H9 (cell line): ENCODE data around the gene PTPRN2. TPM values are rescaled to one million over a fixed set of nuclear protein-coding genes. Genes with fewer than 3 reads are reported as not detected.

Experiments
- DNase-seq: peaks from one replicate; pipeline ENCODE4 v3.0.0-alpha.2; 2017
- H2AFZ ChIP-seq: one replicate; pipeline ENCODE4 v1.6.1; 2013; ENCODE audit warnings: mild to moderate bottlenecking, low read length, control low read depth, moderate library complexity
- H2AK5ac ChIP-seq: 2 replicates; pipeline ENCODE4 v1.6.1; 2013; ENCODE audit warnings: low read length, control low read depth, mixed read lengths; ENCODE audit not compliant: insufficient read length
- H2BK120ac ChIP-seq: one replicate; pipeline ENCODE4 v1.6.1; 2013; ENCODE audit warnings: low read depth, mild to moderate bottlenecking, low read length, control low read depth, inconsistent platforms; ENCODE audit not compliant: poor library complexity, severe bottlenecking
- H2BK12ac ChIP-seq: 2 replicates; pipeline ENCODE4 v1.6.1; 2013; ENCODE audit warnings: low read length, control low read depth, mixed read lengths, low read depth; ENCODE audit not compliant: insufficient read length
- H2BK15ac ChIP-seq: 2 replicates; pipeline ENCODE4 v1.6.1; 2013; ENCODE audit warnings: low read depth, low read length, control low read depth
- H2BK20ac ChIP-seq: one replicate; pipeline ENCODE4 v1.6.1; 2013; ENCODE audit warnings: low read depth, mild to moderate bottlenecking, low read length, control low read depth, inconsistent platforms; ENCODE audit not compliant: poor library complexity, severe bottlenecking
- H2BK5ac ChIP-seq: 2 replicates; pipeline ENCODE4 v1.6.1; 2013; ENCODE audit warnings: low read length, control low read depth, mixed read lengths; ENCODE audit not compliant: insufficient read length
- H3K14ac ChIP-seq: 2 replicates; pipeline ENCODE4 v1.6.1; 2013; ENCODE audit warnings: low read length, control low read depth; ENCODE audit not compliant: insufficient read depth
- H3K18ac ChIP-seq: 2 replicates; pipeline ENCODE4 v1.6.1; 2013; ENCODE audit warnings: low read depth, mild to moderate bottlenecking, mixed read lengths, low read length, control low read depth; ENCODE audit not compliant: insufficient read length
- H3K23ac ChIP-seq: 2 replicates; pipeline ENCODE4 v1.6.1; 2013; ENCODE audit warnings: low read length, control low read depth, mixed read lengths, low read depth; ENCODE audit not compliant: insufficient read length
- H3K23me2 ChIP-seq: 2 replicates; pipeline ENCODE4 v1.6.1; 2013; ENCODE audit warnings: low read depth, mild to moderate bottlenecking, mixed read lengths, low read length, control low read depth; ENCODE audit not compliant: insufficient read length, poor library complexity, severe bottlenecking
- H3K27ac ChIP-seq: 2 replicates; pipeline ENCODE4 v1.5.1; 2013; ENCODE audit warnings: low read length, control low read depth, mixed read lengths, low read depth; ENCODE audit not compliant: insufficient read length
- H3K27me3 ChIP-seq: 2 replicates; pipeline ENCODE4 v1.6.1; 2013; ENCODE audit warnings: low read length, control low read depth, inconsistent platforms; ENCODE audit not compliant: insufficient read depth
- H3K4ac ChIP-seq: 2 replicates; pipeline ENCODE4 v1.6.1; 2013; ENCODE audit warnings: low read depth, mild to moderate bottlenecking, control low read depth, inconsistent platforms, low read length, moderate library complexity
- H3K4me1 ChIP-seq: 2 replicates; pipeline ENCODE4 v1.6.1; 2013; ENCODE audit warnings: low read length, control low read depth, inconsistent platforms; ENCODE audit not compliant: insufficient read depth
- H3K4me2 ChIP-seq: 2 replicates; pipeline ENCODE4 v1.6.1; 2013; ENCODE audit warnings: low read length, control low read depth, mixed read lengths; ENCODE audit not compliant: insufficient read length, insufficient read depth
- H3K56ac ChIP-seq: 2 replicates; pipeline ENCODE4 v1.6.1; 2013; ENCODE audit warnings: low read depth, mild to moderate bottlenecking, mixed read lengths, low read length, control low read depth; ENCODE audit not compliant: insufficient read length
- H3K79me1 ChIP-seq: 2 replicates; pipeline ENCODE4 v1.6.1; 2013; ENCODE audit warnings: low read depth, mild to moderate bottlenecking, moderate library complexity, low read length, control low read depth, inconsistent platforms; ENCODE audit not compliant: insufficient read depth, poor library complexity, severe bottlenecking
- H3K79me2 ChIP-seq: 2 replicates; pipeline ENCODE4 v1.6.1; 2013; ENCODE audit warnings: low read length, control low read depth, inconsistent platforms; ENCODE audit not compliant: insufficient read depth
- H3K9ac ChIP-seq: 2 replicates; pipeline ENCODE4 v1.6.1; 2013; ENCODE audit warnings: low read length, control low read depth, mixed read lengths; ENCODE audit not compliant: insufficient read length; ENCODE audit errors: extremely low read depth
- H3K9me3 ChIP-seq: one replicate; pipeline ENCODE4 v1.6.1; 2013; ENCODE audit warnings: low read depth, low read length, inconsistent platforms; ENCODE audit not compliant: control insufficient read depth
- H3T11ph ChIP-seq: one replicate; pipeline ENCODE4 v1.6.1; 2013; ENCODE audit warnings: mild to moderate bottlenecking, low read length, control low read depth, inconsistent platforms
- H4K20me1 ChIP-seq: one replicate; pipeline ENCODE4 v1.6.1; 2013; ENCODE audit not compliant: control insufficient read depth, insufficient read length, insufficient read depth
- H4K5ac ChIP-seq: 2 replicates; pipeline ENCODE4 v1.6.1; 2013; ENCODE audit warnings: low read depth, mild to moderate bottlenecking, mixed read lengths, low read length, control low read depth; ENCODE audit not compliant: insufficient read length
- H4K8ac ChIP-seq: replicated peaks from 2 replicates; pipeline ENCODE4 v1.6.1; 2013; ENCODE audit warnings: low read length, control low read depth, mixed read lengths, low read depth; ENCODE audit not compliant: insufficient read length
- H4K91ac ChIP-seq: 2 replicates; pipeline ENCODE4 v1.6.1; 2013; ENCODE audit warnings: low read depth, mild to moderate bottlenecking, moderate library complexity, mixed read lengths, low read length, control low read depth; ENCODE audit not compliant: insufficient read length
- H3K27ac Mint-ChIP-seq, 3 experiments: 2 replicates in 2 of 3; 3 replicates in 1 of 3; pipeline ENCODE4 v1.8.0; 2020 to 2021; ENCODE audit warnings: mixed read lengths in 3 of 3, mild to moderate bottlenecking in 1 of 3, moderate library complexity in 1 of 3
- H3K27me3 Mint-ChIP-seq: 2 replicates; pipeline ENCODE4 v1.8.0; 2021; ENCODE audit warnings: low read depth, mild to moderate bottlenecking, moderate library complexity, mixed read lengths
- H3K36me3 Mint-ChIP-seq, 3 experiments: 2 replicates in 2 of 3; 3 replicates in 1 of 3; pipeline ENCODE4 v1.8.0; 2020 to 2021; ENCODE audit warnings: low read depth in 3 of 3, mixed read lengths in 3 of 3; ENCODE audit not compliant: insufficient read depth in 1 of 3
- H3K4me1 Mint-ChIP-seq, 2 experiments: 2 replicates each; pipeline ENCODE4 v1.8.0; 2020; ENCODE audit warnings: mixed read lengths in 2 of 2
- H3K4me3 Mint-ChIP-seq, 2 experiments: 2 replicates in 1 of 2; 3 replicates in 1 of 2; pipeline ENCODE4 v1.8.0; 2020 to 2021; ENCODE audit warnings: mild to moderate bottlenecking in 2 of 2, mixed read lengths in 2 of 2, moderate library complexity in 1 of 2
- H3K9me3 Mint-ChIP-seq, 2 experiments: 2 replicates in 1 of 2; 3 replicates in 1 of 2; pipeline ENCODE4 v1.8.0; 2020; ENCODE audit warnings: mild to moderate bottlenecking in 2 of 2, mixed read lengths in 2 of 2, moderate library complexity in 1 of 2
- WGBS: extraction: QIAGEN DNeasy Blood & Tissue Kit; methylation state at CpG from one replicate; pipeline ENCODE4 v1.1.7; 2013; ENCODE audit warnings: missing lambda C conversion rate, low lambda C conversion rate, mixed read lengths; ENCODE audit not compliant: insufficient read length; ENCODE audit errors: extremely low coverage; 5-methylcytosine and 5-hydroxymethylcytosine counted together
- total RNA-seq: library from RNA; stranded (reverse); gene quantifications from 2 replicates; pipeline ENCODE4 v1.2.1, GENCODE V29; 2021
- TF ChIP-seq, protein P1 (sequence below): fragments of 200-600 bp; sonication (generic); conservative IDR thresholded peaks from 3 replicates; pipeline ENCODE4 v1.8.0; 2021; ENCODE audit warnings: antibody characterized with exemption, mild to moderate bottlenecking

PTPRN2 gene
- total RNA-seq, 1 experiment from 2014 or later = 5.2 TPM

DNA sequence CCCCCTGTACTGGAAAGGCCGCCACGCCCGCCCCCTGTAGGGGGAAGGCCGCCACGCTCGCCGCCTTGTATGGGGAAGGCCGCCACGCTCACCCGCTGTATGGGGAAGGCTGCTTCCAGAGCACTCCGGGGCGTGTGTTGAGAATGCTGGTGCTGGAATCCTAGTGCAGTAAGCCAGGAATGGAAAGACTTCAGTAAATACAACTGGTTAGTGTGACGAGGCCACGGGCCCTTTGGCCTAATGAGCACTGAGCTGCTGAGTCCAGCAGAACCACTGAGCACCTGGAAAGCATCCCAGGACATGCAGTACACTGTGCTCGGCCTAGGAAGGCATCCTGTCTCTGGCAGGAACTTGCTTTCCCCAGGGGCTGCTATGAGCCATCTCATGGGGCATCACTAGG is 398.9 kb downstream of the PTPRN2 start:
- no CpG with 5 or more reads among the region's 15 CpGs for WGBS
- Mint-ChIP-seq H3K36me3 (no peaks in the 10 kb centered on the region; a peak in 1 of 7 replicates), H3K4me1 (peaks cover 3 to 4% of the 10 kb centered on the region in 2 experiments; a peak in 2 of 4 replicates), H3K27ac (no peak overlapping the region; a peak in 1 of 7 replicates), H3K4me3 (no peak overlapping the region), H3K27me3 (no peaks in the 10 kb centered on the region), H3K9me3 (no peaks in the 10 kb centered on the region; a peak in 2 of 5 replicates)
- Histone ChIP-seq H3K23ac (no peak overlapping the region), H3T11ph (no peak overlapping the region), H3K79me1 (no peaks in the 10 kb centered on the region), H3K9ac (no peak overlapping the region), H3K27me3 (no peaks in the 10 kb centered on the region), H4K20me1 (no peaks in the 10 kb centered on the region), H4K91ac (no peak overlapping the region), H4K8ac (no peak overlapping the region), H2BK20ac (no peak overlapping the region), H3K9me3 (no peaks in the 10 kb centered on the region), H3K4me2 (no peak overlapping the region), H2BK15ac (no peak overlapping the region), H2AK5ac (no peak overlapping the region), H3K27ac (no peak overlapping the region), H2BK120ac (no peak overlapping the region), H3K4ac (no peak overlapping the region), H3K79me2 (no peaks in the 10 kb centered on the region), H2AFZ (no peak overlapping the region), H2BK5ac (no peak overlapping the region), H3K18ac (no peak overlapping the region), H3K23me2 (no peaks in the 10 kb centered on the region), H3K56ac (no peak overlapping the region), H4K5ac (no peak overlapping the region), H3K14ac (no peak overlapping the region), H3K4me1 (no peaks in the 10 kb centered on the region), H2BK12ac (no peak overlapping the region)
- peak; percentile 14 for DNase-seq
- TF ChIP-seq, protein P1, sequence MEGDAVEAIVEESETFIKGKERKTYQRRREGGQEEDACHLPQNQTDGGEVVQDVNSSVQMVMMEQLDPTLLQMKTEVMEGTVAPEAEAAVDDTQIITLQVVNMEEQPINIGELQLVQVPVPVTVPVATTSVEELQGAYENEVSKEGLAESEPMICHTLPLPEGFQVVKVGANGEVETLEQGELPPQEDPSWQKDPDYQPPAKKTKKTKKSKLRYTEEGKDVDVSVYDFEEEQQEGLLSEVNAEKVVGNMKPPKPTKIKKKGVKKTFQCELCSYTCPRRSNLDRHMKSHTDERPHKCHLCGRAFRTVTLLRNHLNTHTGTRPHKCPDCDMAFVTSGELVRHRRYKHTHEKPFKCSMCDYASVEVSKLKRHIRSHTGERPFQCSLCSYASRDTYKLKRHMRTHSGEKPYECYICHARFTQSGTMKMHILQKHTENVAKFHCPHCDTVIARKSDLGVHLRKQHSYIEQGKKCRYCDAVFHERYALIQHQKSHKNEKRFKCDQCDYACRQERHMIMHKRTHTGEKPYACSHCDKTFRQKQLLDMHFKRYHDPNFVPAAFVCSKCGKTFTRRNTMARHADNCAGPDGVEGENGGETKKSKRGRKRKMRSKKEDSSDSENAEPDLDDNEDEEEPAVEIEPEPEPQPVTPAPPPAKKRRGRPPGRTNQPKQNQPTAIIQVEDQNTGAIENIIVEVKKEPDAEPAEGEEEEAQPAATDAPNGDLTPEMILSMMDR = no peak
